HG02610 (cell line): Measurements from ENCODE around the gene LSP1.
"Not testable (repeated sequence)": the region's sequence is repeated elsewhere in the genome, so short reads cannot be mapped to it uniquely, and the experiment has no call there.

ENCODE experiments used
- ATAC-seq: cut with Tn5 transposase; IDR thresholded peaks from one replicate; pipeline ENCODE4 v1.9.1; 2021; ENCODE audit warnings: mild to moderate bottlenecking, moderate library complexity; ENCODE audit not compliant: unreplicated experiment

LSP1 gene

DNA sequence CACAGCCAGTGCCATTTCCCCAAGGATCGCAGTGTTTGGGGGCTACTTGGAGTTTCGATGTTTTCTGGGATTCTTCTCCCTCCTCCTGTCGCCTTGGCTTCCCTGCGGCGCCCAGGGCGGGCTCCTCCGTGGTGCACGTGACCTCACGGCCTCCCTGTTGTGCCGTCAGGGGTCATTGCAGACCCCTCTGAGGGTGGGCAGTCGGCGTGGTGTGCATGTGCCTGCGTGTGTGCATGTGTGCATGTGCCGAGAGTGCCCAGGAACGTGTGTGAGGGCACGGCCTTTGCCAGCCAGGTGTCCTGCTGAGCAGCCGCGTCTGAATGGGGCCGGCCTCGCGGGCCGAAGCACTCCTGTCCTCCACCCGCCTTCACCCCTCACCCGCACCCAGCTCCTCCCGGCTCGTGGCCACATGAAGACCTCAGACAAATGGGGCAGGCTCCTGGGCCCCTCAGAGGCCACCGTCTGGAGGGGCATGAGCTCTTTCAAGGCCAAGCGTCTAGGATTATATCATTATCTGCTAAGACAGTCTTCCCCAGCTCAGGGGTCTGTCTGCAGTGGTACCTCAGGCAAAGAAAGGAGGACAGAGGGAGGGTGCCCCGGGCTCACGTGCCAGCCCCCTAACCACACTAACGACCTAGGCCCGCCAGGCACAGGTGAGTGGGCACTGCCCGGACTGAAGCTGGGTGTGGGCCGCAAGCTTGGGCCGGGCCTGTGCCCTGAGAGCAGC, 84.9 kb downstream of the LSP1 start:
- no peak for ATAC-seq

DNA sequence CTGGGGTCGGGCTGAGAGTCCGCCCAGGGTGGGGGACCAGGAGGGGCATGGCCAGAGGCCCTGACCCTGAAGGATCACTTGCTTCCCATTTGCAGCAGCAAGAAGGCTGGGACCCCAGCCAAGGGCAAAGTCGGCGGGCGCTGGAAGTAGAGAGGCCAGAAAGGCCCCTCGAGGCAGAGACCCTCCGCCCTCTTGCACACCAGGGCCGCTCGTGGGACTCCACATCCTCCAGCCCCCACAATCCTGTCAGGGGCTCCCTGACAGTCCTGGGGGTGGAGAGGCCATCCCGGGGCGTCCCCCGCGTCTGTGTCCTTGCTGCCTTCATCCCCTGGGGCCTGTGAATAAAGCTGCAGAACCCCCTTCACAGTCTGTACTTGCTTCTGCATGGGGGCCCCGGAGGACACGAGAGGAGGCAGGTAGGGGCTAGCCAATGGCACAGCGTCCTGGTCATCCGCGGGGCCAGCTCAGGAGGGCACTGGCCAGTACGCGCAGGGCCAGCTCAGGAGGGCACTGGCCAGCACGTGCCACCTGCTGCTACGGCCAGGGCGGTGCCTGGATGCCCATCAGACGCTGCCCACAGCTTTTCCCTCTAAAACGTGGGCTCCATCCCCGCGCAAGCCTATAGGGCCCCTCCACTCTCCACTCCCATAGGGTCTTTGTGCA, 85.6 kb downstream of the LSP1 start:
- ATAC-seq: no peak

DNA sequence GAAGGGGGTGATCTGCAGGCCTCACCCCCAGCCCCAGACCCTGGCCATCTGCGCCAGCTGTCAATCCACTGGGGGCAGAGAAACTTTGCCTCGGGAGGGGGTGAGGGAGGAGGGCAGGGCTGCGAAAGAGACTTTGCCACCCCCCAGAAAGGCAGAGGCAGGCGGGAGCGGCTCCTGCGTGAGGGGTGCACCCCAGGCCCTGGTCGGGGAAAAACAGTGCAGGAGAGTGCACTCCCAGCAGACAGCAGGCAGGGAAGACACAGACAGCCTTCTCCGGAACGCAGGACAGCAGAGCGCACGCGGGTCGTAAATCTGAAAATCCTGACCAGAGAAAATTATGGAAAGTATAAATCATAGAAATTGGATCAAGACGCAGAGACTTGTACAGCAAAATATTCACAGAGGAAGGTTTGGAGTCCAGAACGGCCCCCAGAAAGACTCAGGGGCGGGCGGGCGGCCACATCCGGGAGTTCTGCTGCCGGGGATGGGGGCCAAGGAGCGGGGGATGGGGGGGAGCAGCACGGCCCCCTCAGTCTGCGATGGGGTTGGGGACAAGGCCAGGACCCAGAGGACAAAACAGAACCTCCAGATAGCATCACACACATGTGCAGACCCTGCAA, 86.2 kb downstream of the LSP1 start:
- ATAC-seq: no peak

DNA sequence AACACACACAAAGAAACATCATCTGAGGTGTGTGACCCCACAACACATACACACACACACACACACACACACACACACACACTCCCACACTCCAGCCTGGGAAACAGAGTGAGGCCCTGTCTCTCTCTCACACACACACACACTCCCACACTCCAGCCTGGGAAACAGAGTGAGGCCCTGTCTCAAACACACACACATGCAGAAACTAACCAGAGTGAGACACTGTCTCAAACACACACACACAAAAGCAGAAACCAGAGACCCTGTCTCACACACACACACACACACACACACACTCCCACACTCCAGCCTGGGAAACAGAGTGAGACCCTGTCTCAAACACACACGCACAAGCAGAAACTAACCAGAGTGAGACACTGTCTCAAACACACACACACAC, 86.9 kb downstream of the LSP1 start:
- not testable (repeated sequence) for ATAC-seq
